ENCODE results near the gene ZNF570.

DNA sequence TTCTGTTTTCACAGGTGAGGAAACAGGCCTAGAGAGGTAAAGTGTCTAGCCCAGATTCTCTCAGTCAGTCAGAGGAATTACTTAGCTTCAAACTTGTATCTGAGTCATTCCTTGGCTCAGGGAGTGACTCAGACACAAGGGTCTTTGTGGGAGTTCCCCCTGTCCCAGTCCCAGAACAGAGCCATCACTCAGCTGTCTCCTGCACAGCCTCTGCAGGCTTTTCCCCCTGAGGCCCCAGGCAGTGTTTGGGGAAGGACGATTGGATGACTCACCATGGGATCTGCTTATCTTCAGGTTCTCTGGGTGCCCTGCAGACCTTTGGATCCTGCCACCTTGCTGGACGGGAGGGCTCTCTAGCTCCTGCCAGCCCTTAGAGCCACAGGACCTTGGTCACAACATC lies 50.7 kb downstream of the ZNF570 start:
- TF ChIP-seq, protein P1, sequence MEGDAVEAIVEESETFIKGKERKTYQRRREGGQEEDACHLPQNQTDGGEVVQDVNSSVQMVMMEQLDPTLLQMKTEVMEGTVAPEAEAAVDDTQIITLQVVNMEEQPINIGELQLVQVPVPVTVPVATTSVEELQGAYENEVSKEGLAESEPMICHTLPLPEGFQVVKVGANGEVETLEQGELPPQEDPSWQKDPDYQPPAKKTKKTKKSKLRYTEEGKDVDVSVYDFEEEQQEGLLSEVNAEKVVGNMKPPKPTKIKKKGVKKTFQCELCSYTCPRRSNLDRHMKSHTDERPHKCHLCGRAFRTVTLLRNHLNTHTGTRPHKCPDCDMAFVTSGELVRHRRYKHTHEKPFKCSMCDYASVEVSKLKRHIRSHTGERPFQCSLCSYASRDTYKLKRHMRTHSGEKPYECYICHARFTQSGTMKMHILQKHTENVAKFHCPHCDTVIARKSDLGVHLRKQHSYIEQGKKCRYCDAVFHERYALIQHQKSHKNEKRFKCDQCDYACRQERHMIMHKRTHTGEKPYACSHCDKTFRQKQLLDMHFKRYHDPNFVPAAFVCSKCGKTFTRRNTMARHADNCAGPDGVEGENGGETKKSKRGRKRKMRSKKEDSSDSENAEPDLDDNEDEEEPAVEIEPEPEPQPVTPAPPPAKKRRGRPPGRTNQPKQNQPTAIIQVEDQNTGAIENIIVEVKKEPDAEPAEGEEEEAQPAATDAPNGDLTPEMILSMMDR (IDR thresholded peaks at IDR 0.05), result no peak
- TF ChIP-seq POLR2A (IDR thresholded peaks at IDR 0.05), result no peak
